ENCODE measurements around the gene KCMF1. TPM values are rescaled to one million over a fixed set of nuclear protein-coding genes. Genes with fewer than 3 reads are reported as not detected.
A peak's percentile ranks its signal among the peaks of the same experiment; 100 is the strongest.

KCMF1 gene
- total and polyA plus RNA-seq, 10 of the 15 experiments (the other 5 are each of a cell fraction or from before 2014, with no cell fraction given) = 8.4 to 124 (median 43.0) TPM

DNA sequence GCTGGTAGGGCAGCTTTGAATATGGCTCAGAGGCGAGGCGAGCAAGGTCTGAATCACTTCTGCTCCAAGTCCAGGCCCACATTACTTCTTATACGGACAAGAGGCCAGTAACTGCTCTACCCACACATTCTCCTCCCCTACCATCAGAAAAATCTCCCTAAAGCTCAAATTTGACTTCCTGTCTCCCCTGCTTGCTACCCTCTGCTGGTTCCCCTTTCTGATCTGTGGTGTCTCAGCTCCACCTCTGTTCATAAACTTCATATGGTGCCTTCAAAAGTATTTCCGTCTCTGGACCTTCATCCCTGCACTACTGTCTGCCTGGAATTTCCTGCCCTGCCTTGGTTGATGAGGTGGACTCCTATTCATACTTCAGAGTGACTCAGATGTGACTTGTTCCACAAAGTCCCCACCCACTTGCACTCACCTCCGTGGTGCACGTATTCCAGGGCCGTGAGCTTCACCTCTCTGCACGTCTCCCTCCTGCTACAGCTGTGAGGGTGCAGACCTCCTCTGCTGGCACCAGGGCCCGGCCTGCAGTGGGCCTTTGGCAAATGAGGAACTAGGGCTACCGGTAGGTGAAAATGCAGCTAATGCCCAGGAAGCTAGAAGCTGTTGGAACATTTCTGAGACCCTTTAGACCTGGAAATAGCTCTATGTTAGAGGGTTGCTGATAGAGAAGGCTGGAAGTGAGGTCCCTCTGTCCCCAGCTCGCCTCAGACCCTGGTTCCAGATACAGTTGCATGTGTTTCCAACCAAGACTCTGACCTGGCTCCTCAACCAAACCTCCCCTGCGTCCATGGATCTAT, 24.6 kb upstream of the KCMF1 start:
- intact Hi-C loops (cut with micrococcal nuclease; ENCODE audit: unreplicated experiment) = loop anchor here (1.0 kb wide), 2 partner anchors 19 to 24 kb away; no protein-coding TSS in a partner anchor
- RAD21 ChIA-PET (ENCODE audit: unreplicated experiment) = interaction anchor here (0.7 to 10.8 kb wide), 17 partner anchors 8 to 354 kb away, joined by 3 to 300 read pairs (median 6); partner anchors contain the start of gene KCMF1
- ATAC-seq (peak; percentile 72), DNase-seq (ENCODE audit: low read depth, low spot score) (peak; percentile 93), FAIRE-seq (peak; percentile 38)
- Histone ChIP-seq H2AFZ (ENCODE audit: control insufficient read depth, low read depth, low read length) (peak overlapping the region; percentile 49), H4K20me1 (ENCODE audit: control insufficient read depth, insufficient read depth) (no peaks in the 10 kb centered on the region), H3K4me2 (ENCODE audit: control insufficient read depth, insufficient read depth) (peak overlapping the region; percentile 87), H3K4me3 (peak overlapping the region; percentile 62), H3K9me3 (replicated peaks; ENCODE audit: control insufficient read depth, insufficient read depth, low read length) (no peaks in the 10 kb centered on the region), H3K79me2 (ENCODE audit: control insufficient read depth, insufficient read depth, low read length) (peaks cover 60% of the 10 kb centered on the region), H3K9ac (ENCODE audit: control insufficient read depth, insufficient read depth, low read length) (peak overlapping the region; percentile 36; the same call in 1 of the 2 replicates), H3K27me3 (replicated peaks in 1 of 2; ENCODE audit: control insufficient read depth in 2 of 2, insufficient read depth in 2 of 2, low read length in 1 of 2) (no peaks in the 10 kb centered on the region), H3K4me1 (ENCODE audit: control insufficient read depth, insufficient read depth, low read length) (peaks cover 31% of the 10 kb centered on the region), H3K36me3 (ENCODE audit: control insufficient read depth in 2 of 2, insufficient read depth in 2 of 2, low read length in 1 of 2) (peaks cover 0 to 3% of the 10 kb centered on the region in 2 experiments; a peak in 2 of 4 replicates), H3K27ac (ENCODE audit: control insufficient read depth, insufficient read depth) (peak overlapping the region; percentile 100)
- CTCF ChIA-PET = interaction anchor here (0.7 to 11.7 kb wide), 28 partner anchors 8 to 375 kb away, joined by 3 to 275 read pairs (median 4); partner anchors contain the start of gene KCMF1
- SMC1A ChIA-PET (ENCODE audit: uncharacterized antibody, unreplicated experiment) = interaction anchor here (0.6 to 22.1 kb wide), 20 partner anchors 9 to 488 kb away, joined by 3 to 378 read pairs (median 5); partner anchors contain the start of gene KCMF1
- POLR2A ChIA-PET = interaction anchor here (0.5 to 14.1 kb wide), 20 partner anchors 8 to 680 kb away, joined by 3 to 265 read pairs (median 6); partner anchors contain the start of genes KCMF1 and TMSB10
- in situ Hi-C loops (cut with MboI) = loop anchor here (25.0 kb wide), 1 partner anchor 1491 kb away; the partner anchor contains the start of gene KDM3A
- BruUV-seq (replicated peaks) = no TSS peak
- WGBS (ENCODE audit: insufficient coverage, insufficient replicate concordance, low lambda C conversion rate, missing lambda C conversion rate) = 8% methylated on average over 12 of the region's 12 CpGs
- TF ChIP-seq RFX5 (IDR thresholded peaks at IDR 0.05; ENCODE audit: low read depth, low read length) (0 out of 2 replicates have a peak, but pooled peaks have one; percentile 2), BMI1 (IDR thresholded peaks at IDR 0.05; ENCODE audit: borderline replicate concordance) (no peak), CREB1 (IDR thresholded peaks at IDR 0.05; ENCODE audit: low read depth) (peak; percentile 69), RB1 (IDR thresholded peaks at IDR 0.05; ENCODE audit: borderline replicate concordance) (0 out of 2 replicates have a peak, but pooled peaks have one; percentile 40), TARDBP (IDR thresholded peaks at IDR 0.05; ENCODE audit: borderline replicate concordance) (peak; percentile 21; the same call in 1 of the 2 replicates), MTA3 (IDR thresholded peaks at IDR 0.05; ENCODE audit: borderline replicate concordance, low read length) (peak; percentile 77; the same call in 1 of the 2 replicates), STAT3 (IDR thresholded peaks at IDR 0.05; ENCODE audit: low read depth, low read length) (0 out of 2 replicates have a peak, but pooled peaks have one; percentile 67), RAD21 (IDR thresholded peaks at IDR 0.05; ENCODE audit: insufficient read depth, low read depth, low read length) (peak; percentile 54), ETV6 (conservative IDR thresholded peaks at IDR 0.05 in 1 of 2, IDR thresholded peaks at IDR 0.05 in 1 of 2; ENCODE audit: borderline replicate concordance in 1 of 2, low read depth in 1 of 2) (peak in 1 of 2 experiments; percentile 61; a peak in 1 of 4 replicates), MTA2 (IDR thresholded peaks at IDR 0.05; ENCODE audit: low read depth) (peak; percentile 57; the same call in 1 of the 2 replicates), TCF12 (IDR thresholded peaks at IDR 0.05; ENCODE audit: low read depth, low read length) (no peak), CHD1 (IDR thresholded peaks at IDR 0.05; ENCODE audit: low read depth, low read length) (0 out of 2 replicates have a peak, but pooled peaks have one; percentile 52), ZBED1 (IDR thresholded peaks at IDR 0.05; ENCODE audit: borderline replicate concordance) (peak; percentile 70; the same call in 1 of the 2 replicates), RELA (IDR thresholded peaks at IDR 0.05; ENCODE audit: borderline replicate concordance, partially characterized antibody) (peak; percentile 59), RBBP5 (conservative IDR thresholded peaks at IDR 0.05) (no peak), GATAD2B (conservative IDR thresholded peaks at IDR 0.05; ENCODE audit: low read depth) (0 out of 2 replicates have a peak, but pooled peaks have one; percentile 54)
- TF ChIP-seq, protein P1, sequence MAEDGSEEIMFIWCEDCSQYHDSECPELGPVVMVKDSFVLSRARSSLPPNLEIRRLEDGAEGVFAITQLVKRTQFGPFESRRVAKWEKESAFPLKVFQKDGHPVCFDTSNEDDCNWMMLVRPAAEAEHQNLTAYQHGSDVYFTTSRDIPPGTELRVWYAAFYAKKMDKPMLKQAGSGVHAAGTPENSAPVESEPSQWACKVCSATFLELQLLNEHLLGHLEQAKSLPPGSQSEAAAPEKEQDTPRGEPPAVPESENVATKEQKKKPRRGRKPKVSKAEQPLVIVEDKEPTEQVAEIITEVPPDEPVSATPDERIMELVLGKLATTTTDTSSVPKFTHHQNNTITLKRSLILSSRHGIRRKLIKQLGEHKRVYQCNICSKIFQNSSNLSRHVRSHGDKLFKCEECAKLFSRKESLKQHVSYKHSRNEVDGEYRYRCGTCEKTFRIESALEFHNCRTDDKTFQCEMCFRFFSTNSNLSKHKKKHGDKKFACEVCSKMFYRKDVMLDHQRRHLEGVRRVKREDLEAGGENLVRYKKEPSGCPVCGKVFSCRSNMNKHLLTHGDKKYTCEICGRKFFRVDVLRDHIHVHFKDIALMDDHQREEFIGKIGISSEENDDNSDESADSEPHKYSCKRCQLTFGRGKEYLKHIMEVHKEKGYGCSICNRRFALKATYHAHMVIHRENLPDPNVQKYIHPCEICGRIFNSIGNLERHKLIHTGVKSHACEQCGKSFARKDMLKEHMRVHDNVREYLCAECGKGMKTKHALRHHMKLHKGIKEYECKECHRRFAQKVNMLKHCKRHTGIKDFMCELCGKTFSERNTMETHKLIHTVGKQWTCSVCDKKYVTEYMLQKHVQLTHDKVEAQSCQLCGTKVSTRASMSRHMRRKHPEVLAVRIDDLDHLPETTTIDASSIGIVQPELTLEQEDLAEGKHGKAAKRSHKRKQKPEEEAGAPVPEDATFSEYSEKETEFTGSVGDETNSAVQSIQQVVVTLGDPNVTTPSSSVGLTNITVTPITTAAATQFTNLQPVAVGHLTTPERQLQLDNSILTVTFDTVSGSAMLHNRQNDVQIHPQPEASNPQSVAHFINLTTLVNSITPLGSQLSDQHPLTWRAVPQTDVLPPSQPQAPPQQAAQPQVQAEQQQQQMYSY (CRISPR knock-in tag; IDR thresholded peaks at IDR 0.05) = no peak
- TF ChIP-seq, protein P2, sequence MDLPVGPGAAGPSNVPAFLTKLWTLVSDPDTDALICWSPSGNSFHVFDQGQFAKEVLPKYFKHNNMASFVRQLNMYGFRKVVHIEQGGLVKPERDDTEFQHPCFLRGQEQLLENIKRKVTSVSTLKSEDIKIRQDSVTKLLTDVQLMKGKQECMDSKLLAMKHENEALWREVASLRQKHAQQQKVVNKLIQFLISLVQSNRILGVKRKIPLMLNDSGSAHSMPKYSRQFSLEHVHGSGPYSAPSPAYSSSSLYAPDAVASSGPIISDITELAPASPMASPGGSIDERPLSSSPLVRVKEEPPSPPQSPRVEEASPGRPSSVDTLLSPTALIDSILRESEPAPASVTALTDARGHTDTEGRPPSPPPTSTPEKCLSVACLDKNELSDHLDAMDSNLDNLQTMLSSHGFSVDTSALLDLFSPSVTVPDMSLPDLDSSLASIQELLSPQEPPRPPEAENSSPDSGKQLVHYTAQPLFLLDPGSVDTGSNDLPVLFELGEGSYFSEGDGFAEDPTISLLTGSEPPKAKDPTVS (IDR thresholded peaks at IDR 0.05; ENCODE audit: low read depth, low read length) = no peak
